Measurements from ENCODE around the gene CCDC90B.

- TF ChIP-seq POLR2AphosphoS5 (IDR thresholded peaks at IDR 0.05) (no peak), CTCF (IDR thresholded peaks at IDR 0.05) (no peak)
These were observed 49.4 kb upstream of the CCDC90B start for GRCh38 chr11:83335446-83336070.
